Measurements from ENCODE around the gene SIDT1.

Gene SIDT1

GRCh38 chr3:113531826-113532697 lies at the start of gene SIDT1:
Gene SIDT1 (plus strand): TSS chr3:113532555. CDS start chr3:113533022, 467 bp downstream.
- no peak for FAIRE-seq

GRCh38 chr3:113485161-113485609 lies 47.2 kb upstream of the SIDT1 start:
- FAIRE-seq = no peak

GRCh38 chr3:113495035-113495434 lies 37.3 kb upstream of the SIDT1 start:
- FAIRE-seq = peak; percentile 88

- FAIRE-seq = no peak
Observed at GRCh38 chr3:113496924-113497323, 35.4 kb upstream of the SIDT1 start.

DNA sequence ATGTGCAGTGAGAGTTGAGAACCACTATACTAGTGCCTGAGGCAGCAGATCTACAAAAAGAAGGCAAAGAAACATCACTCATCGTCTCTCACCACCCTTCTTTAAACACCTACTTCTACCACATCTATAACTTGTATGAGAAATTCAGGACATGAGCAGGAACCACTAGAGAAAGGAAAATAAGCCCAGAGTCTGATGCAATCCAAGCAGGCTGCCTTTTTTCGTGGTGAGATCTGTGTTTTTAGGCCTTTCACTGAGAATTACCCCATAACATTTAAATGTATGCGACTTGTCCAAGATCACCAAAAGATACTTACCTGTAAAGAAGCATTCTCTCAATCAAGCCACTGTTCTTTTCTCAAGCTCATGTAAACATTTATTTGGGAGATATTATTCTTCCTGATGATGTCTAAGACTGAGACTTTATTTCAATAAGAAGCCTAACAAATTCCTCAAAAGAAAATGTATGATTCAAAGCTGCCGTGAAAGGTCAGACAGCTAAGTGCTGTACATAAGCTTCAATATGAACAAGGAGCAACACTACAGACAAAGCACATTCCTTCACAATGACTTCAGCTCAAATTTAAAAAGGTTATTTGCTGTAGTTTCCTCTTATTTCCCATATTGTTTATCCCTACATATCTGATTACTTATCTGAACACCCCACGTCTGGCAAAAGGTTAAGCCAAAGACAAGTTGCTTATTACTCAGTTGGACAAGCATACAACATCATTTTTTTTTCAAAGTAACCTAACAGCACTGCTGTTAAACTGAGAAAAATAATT lies 33.9 kb upstream of the SIDT1 start:
- no peak for FAIRE-seq

- no peak for FAIRE-seq
Observed at GRCh38 chr3:113499081-113499480, 33.3 kb upstream of the SIDT1 start.

- FAIRE-seq = no peak
Observed at GRCh38 chr3:113501597-113501996, 30.8 kb upstream of the SIDT1 start.

DNA sequence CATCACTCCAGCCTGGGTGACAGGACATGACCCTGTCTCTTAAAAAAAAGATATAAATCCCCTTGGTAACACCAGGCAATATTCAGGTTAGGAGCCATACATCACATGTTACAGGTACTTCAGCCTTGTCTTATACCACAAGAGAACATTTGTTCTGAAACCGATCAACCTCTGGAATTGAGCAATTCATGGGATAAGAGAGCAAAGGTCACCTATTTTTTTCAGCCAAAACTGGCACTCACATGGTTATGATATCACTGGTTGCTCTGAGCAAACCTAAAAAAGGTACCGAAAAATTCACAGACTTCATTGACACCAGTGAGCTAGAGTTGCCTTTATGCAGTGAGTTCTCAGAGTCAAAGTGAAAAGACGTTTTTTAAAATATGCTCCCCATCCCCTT lies 26.5 kb upstream of the SIDT1 start:
- FAIRE-seq = no peak

DNA sequence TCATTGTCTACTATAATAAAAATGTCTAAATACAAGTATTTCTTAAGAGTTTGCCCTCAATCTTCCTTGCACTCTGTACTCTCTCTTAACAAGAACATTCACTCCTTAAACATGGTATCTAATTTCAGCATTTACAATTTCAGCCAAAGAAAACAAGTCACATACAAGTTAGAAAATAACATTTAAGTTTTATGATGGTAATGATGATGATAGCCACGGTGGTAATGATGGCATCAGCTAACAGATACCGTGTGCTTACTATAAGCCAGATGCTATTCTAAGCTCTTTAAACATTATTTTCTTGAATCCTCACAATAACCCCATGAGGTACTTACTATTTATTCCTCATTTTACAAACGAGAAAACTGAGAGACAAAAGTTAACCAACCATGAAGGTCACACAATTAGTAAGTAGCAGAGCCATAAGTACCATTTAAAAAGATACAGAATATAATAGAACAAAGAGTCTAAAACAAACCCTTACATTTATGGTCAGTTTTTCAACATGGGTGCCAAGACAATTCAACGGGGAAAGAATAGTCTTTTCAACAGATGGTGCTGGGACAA lies 24.8 kb upstream of the SIDT1 start:
- FAIRE-seq = no peak

- no peak for FAIRE-seq
Observed at GRCh38 chr3:113508966-113509365, 23.4 kb upstream of the SIDT1 start.

GRCh38 chr3:113514265-113514769 lies 18.0 kb upstream of the SIDT1 start:
- no peak for FAIRE-seq

- no peak for FAIRE-seq
Observed at GRCh38 chr3:113516115-113516505, 16.2 kb upstream of the SIDT1 start.

DNA sequence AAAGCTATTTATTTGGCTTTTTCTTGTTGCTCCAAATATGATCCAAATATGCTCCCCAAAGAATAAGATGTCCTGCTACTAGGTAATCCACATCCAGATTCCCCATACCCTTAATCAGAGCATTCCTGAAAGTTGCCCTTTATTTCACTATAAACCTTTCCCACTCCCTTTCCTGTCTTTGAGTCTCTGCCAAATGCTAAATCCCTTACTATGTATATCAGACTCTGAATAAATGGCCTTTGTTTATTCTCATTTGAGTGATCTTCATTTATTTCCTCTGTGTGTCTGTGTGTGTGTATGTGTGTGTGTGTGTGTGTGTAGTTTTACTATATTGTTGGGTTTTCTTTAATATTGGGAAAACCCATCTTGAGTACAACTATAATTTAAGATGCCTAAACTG lies 10.4 kb upstream of the SIDT1 start:
- no peak for FAIRE-seq

DNA sequence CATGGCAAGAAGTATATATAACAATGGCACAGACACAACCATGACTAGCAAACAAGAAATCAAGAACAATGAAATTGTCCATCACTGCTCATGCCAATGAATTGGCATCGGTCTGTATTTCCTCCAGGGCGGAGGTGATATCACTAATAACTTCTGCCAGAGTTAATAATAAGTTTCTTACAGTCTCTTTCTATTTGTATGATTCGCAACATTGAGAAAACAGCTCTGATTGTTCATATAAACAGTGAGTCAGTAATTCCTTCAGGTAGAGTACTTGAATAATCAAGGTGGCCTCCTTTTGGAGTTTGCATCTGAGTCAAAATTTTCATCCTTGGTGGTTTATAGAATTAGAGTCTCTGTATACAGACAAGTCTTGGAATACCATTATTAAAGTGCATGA lies 9.1 kb upstream of the SIDT1 start:
- no peak for FAIRE-seq

- FAIRE-seq = no peak
Observed at GRCh38 chr3:113532698-113533533, 561 bp downstream of the SIDT1 start.

DNA sequence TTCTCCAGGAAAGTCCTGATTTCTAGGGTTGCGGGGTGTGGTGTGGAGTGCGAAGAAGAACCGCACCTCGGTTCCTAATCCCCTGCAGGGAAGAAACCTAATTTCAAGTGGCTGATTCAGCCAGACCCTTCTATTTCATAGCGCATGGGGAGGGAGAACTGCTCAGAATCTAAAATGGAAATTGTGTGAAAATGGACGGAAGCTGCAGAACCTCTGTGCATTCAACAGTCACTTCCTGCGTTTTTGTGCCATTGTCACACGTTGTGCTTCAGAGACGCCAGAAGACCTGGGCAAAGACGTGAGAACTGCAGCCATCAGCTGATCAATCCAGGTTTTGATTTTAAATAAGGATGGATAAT lies 1.2 kb downstream of the SIDT1 start:
- no peak for FAIRE-seq

DNA sequence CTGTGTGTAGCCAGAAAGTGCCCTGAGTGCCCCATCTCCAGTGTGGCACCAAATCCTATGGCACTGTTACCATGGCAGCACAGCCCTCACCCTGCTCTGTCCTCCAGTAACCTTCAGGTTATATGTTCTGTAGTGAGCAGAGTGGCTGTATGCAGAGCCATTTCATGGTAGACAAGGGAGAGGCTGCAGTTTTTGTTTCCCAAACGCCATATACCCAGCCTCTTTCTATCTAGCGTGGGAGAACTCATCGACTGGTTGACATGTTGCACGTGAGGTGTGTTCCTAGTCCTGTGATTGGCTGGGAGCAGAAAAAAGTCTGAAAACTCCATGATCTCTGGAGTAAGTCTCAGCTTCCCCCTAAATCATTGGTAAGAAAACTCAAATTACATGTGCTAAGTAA lies 2.0 kb downstream of the SIDT1 start:
- FAIRE-seq = no peak

GRCh38 chr3:113535898-113536297 lies 3.5 kb downstream of the SIDT1 start:
- FAIRE-seq = no peak

DNA sequence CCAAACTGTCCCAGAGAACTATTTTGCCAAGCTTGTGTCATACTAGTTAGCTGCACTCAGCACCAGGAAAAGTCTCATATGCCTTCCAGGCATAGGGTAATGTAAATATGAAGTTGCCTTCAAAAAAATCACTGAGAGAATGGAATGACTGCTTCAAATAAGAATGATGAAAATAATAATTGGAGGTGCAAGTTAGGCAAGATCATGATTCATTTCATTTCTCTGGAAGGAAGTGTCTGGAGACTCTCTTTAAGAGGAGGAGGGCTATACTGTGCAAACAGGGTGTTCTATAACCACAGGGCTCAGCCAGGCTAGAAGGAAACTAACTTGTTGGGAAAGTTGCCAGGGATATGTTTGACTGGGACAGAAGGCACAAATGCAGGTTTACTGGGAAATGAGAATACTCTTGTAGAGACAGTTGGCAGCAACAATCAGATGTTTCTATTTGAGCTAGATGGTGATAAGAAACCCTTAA lies 4.3 kb downstream of the SIDT1 start:
- no peak for FAIRE-seq

DNA sequence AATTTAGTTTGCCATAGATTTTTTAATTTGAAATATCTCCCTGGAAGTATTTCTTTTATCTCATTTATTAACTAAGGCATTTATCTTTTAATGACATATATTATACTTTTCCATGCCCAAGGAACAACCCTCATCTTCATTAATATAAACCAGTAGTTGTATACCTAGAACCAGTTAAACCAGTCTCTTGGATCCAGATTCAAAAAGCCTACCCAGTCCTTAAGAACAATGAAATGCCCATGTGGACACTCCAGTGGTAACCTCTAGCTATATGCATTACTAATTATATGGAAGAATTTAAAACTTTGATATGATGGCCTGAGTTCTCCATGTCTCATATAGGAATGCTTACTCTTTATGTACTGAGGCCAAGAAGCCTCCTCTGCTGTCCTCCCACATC lies 4.8 kb downstream of the SIDT1 start:
- FAIRE-seq = no peak

DNA sequence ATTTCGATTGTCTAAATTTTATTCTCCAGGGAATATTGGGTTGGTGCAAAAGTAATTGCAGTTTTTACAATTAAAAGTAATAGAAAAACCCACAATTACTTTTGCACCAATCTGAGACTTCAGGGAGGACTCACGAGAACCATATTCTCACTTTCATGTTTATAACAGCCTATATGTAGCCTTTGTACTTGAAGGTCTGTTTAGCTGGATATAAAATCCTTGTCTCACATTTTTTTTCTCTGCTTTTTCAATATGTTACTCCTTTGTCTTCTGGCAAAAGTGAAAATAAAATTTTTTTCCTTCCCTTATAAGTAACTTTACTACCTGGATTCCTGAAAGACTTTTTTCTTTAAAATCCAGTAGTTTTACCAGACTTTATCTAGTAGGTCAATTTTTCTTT lies 9.2 kb downstream of the SIDT1 start:
- no peak for FAIRE-seq

- FAIRE-seq = no peak
Observed at GRCh38 chr3:113545594-113545993, 13.2 kb downstream of the SIDT1 start.
